Fibroblast of lung (primary cell): ENCODE measurements around the gene DTWD2.

ENCODE experiments used
- CTCF ChIP-seq, 2 donors: IDR thresholded peaks in 1 of 2; conservative IDR thresholded peaks in 1 of 2; 1 replicate in 1 of 2; 2 replicates in 1 of 2; pipeline ENCODE4 v1.5.1; 2011 to 2012; ENCODE audit warnings: low read length in 2 of 2, control low read depth in 1 of 2, inconsistent platforms in 1 of 2, low read depth in 1 of 2, mild to moderate bottlenecking in 1 of 2
- EZH2 ChIP-seq: IDR thresholded peaks from 2 replicates; pipeline ENCODE4 v1.5.1; 2012; ENCODE audit warnings: low read length, control low read depth, mild to moderate bottlenecking; ENCODE audit errors: missing control alignments

GRCh38 chr5:118844351-118844750 lies 144.0 kb downstream of the DTWD2 start:
- TF ChIP-seq EZH2 (no peak), CTCF (conservative IDR thresholded peaks at IDR 0.05 in 1 of 2, IDR thresholded peaks at IDR 0.05 in 1 of 2; ENCODE audit: low read depth in 1 of 2, low read length in 2 of 2) (no peak)
